H1 (cell line): ENCODE data around the gene RCAN2.

ENCODE experiments used
- EZH2 ChIP-seq: fragments of 200-600 bp; sonication (generic); IDR thresholded peaks from 2 replicates; pipeline ENCODE4 v1.7.1; 2012; ENCODE audit warnings: low read depth, mild to moderate bottlenecking, moderate library complexity, low read length, inconsistent platforms; ENCODE audit not compliant: severe bottlenecking
- GABPA ChIP-seq: IDR thresholded peaks from 2 replicates; pipeline ENCODE4 v1.6.1; 2011; ENCODE audit warnings: mild to moderate bottlenecking, low read length, moderate library complexity, borderline replicate concordance; ENCODE audit not compliant: insufficient read depth
- POU5F1 ChIP-seq: IDR thresholded peaks from 2 replicates; pipeline ENCODE4 v1.6.1; 2011; ENCODE audit warnings: low read depth, mild to moderate bottlenecking, low read length, moderate library complexity
- RAD21 ChIP-seq, 2 experiments: IDR thresholded peaks in 1 of 2; conservative IDR thresholded peaks in 1 of 2; 2 replicates each; pipeline ENCODE4 v1.6.1; 2011; ENCODE audit warnings: low read depth in 2 of 2, low read length in 2 of 2, improper control_type of control experiment in 1 of 2, inconsistent platforms in 1 of 2, mild to moderate bottlenecking in 1 of 2, moderate library complexity in 1 of 2
- RFX5 ChIP-seq: IDR thresholded peaks from 2 replicates; pipeline ENCODE4 v1.6.1; 2011; ENCODE audit warnings: low read depth, low read length, improper control_type of control experiment, borderline replicate concordance
- RXRA ChIP-seq: IDR thresholded peaks from 2 replicates; pipeline ENCODE4 v1.6.1; 2011; ENCODE audit warnings: low read depth, mild to moderate bottlenecking, low read length, moderate library complexity; ENCODE audit not compliant: insufficient read depth
- SP1 ChIP-seq: IDR thresholded peaks from 2 replicates; pipeline ENCODE4 v1.6.1; 2011; ENCODE audit warnings: low read depth, low read length
- SP4 ChIP-seq: IDR thresholded peaks from 2 replicates; pipeline ENCODE4 v1.6.1; 2012; ENCODE audit warnings: low read length, inconsistent platforms
- TAF1 ChIP-seq: IDR thresholded peaks from 2 replicates; pipeline ENCODE4 v1.6.1; 2011; ENCODE audit warnings: mild to moderate bottlenecking, low read depth, low read length
- TF ChIP-seq, protein P1 (sequence below), 3 experiments: IDR thresholded peaks; 1 replicate in 2 of 3; 2 replicates in 1 of 3; pipeline versions ENCODE4 v1.5.1 to v1.6.1; 2011; ENCODE audit warnings: low read length in 3 of 3, mild to moderate bottlenecking in 3 of 3, inconsistent platforms in 2 of 3, low read depth in 1 of 3, moderate library complexity in 1 of 3; ENCODE audit not compliant: insufficient read depth in 1 of 3; ENCODE audit errors: control extremely low read depth in 1 of 3
- TF ChIP-seq, protein P2 (sequence below): IDR thresholded peaks from 2 replicates; pipeline ENCODE4 v1.6.1; 2011; ENCODE audit warnings: low read length, improper control_type of control experiment

DNA sequence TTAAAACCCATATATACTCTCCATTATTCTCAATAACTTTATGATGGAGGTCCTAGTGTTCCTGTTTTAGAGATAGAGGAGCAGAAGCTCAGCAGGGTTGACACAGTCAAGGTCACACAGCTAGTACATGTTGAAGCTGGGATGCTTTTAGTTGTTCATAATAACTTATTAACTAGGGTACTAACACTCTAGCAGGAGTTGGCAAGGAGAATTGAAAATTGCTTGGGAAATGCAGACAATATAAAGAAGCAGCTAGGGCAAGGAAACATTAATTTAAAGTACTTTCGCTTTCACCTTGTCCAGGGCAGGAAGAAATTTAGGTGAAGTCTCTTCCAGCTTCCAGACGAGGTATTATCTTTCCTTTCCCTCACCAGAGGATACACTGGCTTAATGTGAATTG lies 133.7 kb downstream of the RCAN2 start:
- TF ChIP-seq, protein P1, sequence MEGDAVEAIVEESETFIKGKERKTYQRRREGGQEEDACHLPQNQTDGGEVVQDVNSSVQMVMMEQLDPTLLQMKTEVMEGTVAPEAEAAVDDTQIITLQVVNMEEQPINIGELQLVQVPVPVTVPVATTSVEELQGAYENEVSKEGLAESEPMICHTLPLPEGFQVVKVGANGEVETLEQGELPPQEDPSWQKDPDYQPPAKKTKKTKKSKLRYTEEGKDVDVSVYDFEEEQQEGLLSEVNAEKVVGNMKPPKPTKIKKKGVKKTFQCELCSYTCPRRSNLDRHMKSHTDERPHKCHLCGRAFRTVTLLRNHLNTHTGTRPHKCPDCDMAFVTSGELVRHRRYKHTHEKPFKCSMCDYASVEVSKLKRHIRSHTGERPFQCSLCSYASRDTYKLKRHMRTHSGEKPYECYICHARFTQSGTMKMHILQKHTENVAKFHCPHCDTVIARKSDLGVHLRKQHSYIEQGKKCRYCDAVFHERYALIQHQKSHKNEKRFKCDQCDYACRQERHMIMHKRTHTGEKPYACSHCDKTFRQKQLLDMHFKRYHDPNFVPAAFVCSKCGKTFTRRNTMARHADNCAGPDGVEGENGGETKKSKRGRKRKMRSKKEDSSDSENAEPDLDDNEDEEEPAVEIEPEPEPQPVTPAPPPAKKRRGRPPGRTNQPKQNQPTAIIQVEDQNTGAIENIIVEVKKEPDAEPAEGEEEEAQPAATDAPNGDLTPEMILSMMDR (IDR thresholded peaks at IDR 0.05; ENCODE audit: control extremely low read depth in 1 of 3, insufficient read depth in 1 of 3, low read depth in 1 of 3, low read length in 3 of 3): no peak
- TF ChIP-seq SP4 (no peak), EZH2 (no peak), RFX5 (no peak), RAD21 (IDR thresholded peaks at IDR 0.05 in 1 of 2, conservative IDR thresholded peaks at IDR 0.05 in 1 of 2; ENCODE audit: low read depth in 2 of 2, low read length in 2 of 2) (no peak), RXRA (no peak), SP1 (no peak), TAF1 (no peak), POU5F1 (no peak), GABPA (no peak)
- TF ChIP-seq, protein P2, sequence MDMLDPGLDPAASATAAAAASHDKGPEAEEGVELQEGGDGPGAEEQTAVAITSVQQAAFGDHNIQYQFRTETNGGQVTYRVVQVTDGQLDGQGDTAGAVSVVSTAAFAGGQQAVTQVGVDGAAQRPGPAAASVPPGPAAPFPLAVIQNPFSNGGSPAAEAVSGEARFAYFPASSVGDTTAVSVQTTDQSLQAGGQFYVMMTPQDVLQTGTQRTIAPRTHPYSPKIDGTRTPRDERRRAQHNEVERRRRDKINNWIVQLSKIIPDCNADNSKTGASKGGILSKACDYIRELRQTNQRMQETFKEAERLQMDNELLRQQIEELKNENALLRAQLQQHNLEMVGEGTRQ: no peak
